WTC11 (cell line): ENCODE data around the gene MGRN1. TPM values are rescaled to one million over a fixed set of nuclear protein-coding genes. Genes with fewer than 3 reads are reported as not detected.

Experiments used
- ATAC-seq: fragments of 200-7000 bp; cut with Tn5 transposase; 2 replicates; pipeline ENCODE4 v1.10.0; 2021; ENCODE audit warnings: mild to moderate bottlenecking, moderate library complexity
- CTCF ChIA-PET: fragments of 300-600 bp; sonication (Branson Sonifier 250); formaldehyde crosslinking; loops from one replicate; lab custom pipeline; 2021; ENCODE audit warnings: antibody characterized with exemption; lab: Charles Lee
- POLR2A ChIA-PET: fragments of 350-600 bp; sonication (Branson Sonifier 250); formaldehyde crosslinking; loops from one replicate; lab custom pipeline; 2021; ENCODE audit warnings: antibody characterized with exemption; lab: Charles Lee
- DNase-seq: peaks from one replicate; pipeline ENCODE4 v3.0.0; 2021; ENCODE audit warnings: low spot score
- H3K27ac Mint-ChIP-seq: 2 replicates; pipeline ENCODE4 v1.8.0; 2021; ENCODE audit warnings: mixed read lengths
- H3K27me3 Mint-ChIP-seq: 2 replicates; pipeline ENCODE4 v1.8.0; 2021; ENCODE audit warnings: low read depth, mild to moderate bottlenecking, moderate library complexity, mixed read lengths
- H3K36me3 Mint-ChIP-seq: 2 replicates; pipeline ENCODE4 v1.8.0; 2021; ENCODE audit warnings: mixed read lengths
- H3K4me1 Mint-ChIP-seq: 2 replicates; pipeline ENCODE4 v1.8.0; 2022; ENCODE audit warnings: mixed read lengths
- H3K4me3 Mint-ChIP-seq: 2 replicates; pipeline ENCODE4 v1.8.0; 2021; ENCODE audit warnings: mild to moderate bottlenecking, moderate library complexity, mixed read lengths
- H3K9me3 Mint-ChIP-seq: 2 replicates; pipeline ENCODE4 v1.8.0; 2021; ENCODE audit warnings: mixed read lengths
- ARID4B ChIP-seq: sonication (generic); formaldehyde crosslinking; IDR thresholded peaks from 2 replicates; pipeline ENCODE4 v1.8.0; 2023; ENCODE audit warnings: missing genetic modification reagents, mild to moderate bottlenecking, borderline replicate concordance
- ELF4 ChIP-seq: sonication (generic); formaldehyde crosslinking; IDR thresholded peaks from 2 replicates; pipeline ENCODE4 v1.8.1; 2022; ENCODE audit warnings: low read depth, mild to moderate bottlenecking, moderate library complexity, missing genetic modification reagents
- ESRRA ChIP-seq: sonication (generic); formaldehyde crosslinking; IDR thresholded peaks from 2 replicates; pipeline ENCODE4 v1.8.1; 2022; ENCODE audit warnings: mild to moderate bottlenecking, missing genetic modification reagents, borderline replicate concordance
- ETV6 ChIP-seq: sonication (generic); formaldehyde crosslinking; IDR thresholded peaks from 2 replicates; pipeline ENCODE4 v1.8.1; 2022; ENCODE audit warnings: mild to moderate bottlenecking, missing genetic modification reagents
- FOXK1 ChIP-seq: sonication (generic); formaldehyde crosslinking; IDR thresholded peaks from 2 replicates; pipeline ENCODE4 v1.8.0; 2022; ENCODE audit warnings: mild to moderate bottlenecking, moderate library complexity, missing genetic modification reagents
- GRHL2 ChIP-seq: fragments of 250-450 bp; sonication (Bioruptor Pico); IDR thresholded peaks from 2 replicates; pipeline ENCODE4 v1.8.0; 2022; ENCODE audit warnings: mild to moderate bottlenecking, moderate library complexity; ENCODE audit not compliant: insufficient replicate concordance, severe bottlenecking
- HMGXB4 ChIP-seq: sonication (generic); formaldehyde crosslinking; IDR thresholded peaks from 2 replicates; pipeline ENCODE4 v1.8.1; 2023; ENCODE audit warnings: mild to moderate bottlenecking, moderate library complexity, missing genetic modification reagents
- KAT7 ChIP-seq: sonication (generic); formaldehyde crosslinking; IDR thresholded peaks from 2 replicates; pipeline ENCODE4 v1.8.1; 2023; ENCODE audit warnings: missing genetic modification reagents, mild to moderate bottlenecking, borderline replicate concordance
- MYBL2 ChIP-seq: sonication (generic); formaldehyde crosslinking; IDR thresholded peaks from 2 replicates; pipeline ENCODE4 v1.8.1; 2023; ENCODE audit warnings: mild to moderate bottlenecking, moderate library complexity, missing genetic modification reagents
- RORB ChIP-seq: fragments of 250-450 bp; sonication (Bioruptor Pico); IDR thresholded peaks from 2 replicates; pipeline ENCODE4 v1.9.0; 2021; ENCODE audit warnings: mild to moderate bottlenecking
- STAT6 ChIP-seq: sonication (generic); formaldehyde crosslinking; conservative IDR thresholded peaks from 2 replicates; pipeline ENCODE4 v1.8.1; 2023; ENCODE audit warnings: mild to moderate bottlenecking, low read depth, missing genetic modification reagents, moderate library complexity
- TEAD1 ChIP-seq: sonication (generic); formaldehyde crosslinking; IDR thresholded peaks from 2 replicates; pipeline ENCODE4 v1.8.0; 2022; ENCODE audit warnings: mild to moderate bottlenecking, missing genetic modification reagents
- USF2 ChIP-seq: sonication (generic); formaldehyde crosslinking; IDR thresholded peaks from 2 replicates; pipeline ENCODE4 v1.8.1; 2023; ENCODE audit warnings: mild to moderate bottlenecking, missing genetic modification reagents, moderate library complexity
- ZNF219 ChIP-seq: sonication (generic); formaldehyde crosslinking; IDR thresholded peaks from 2 replicates; pipeline ENCODE4 v1.8.0; 2023; ENCODE audit warnings: missing genetic modification reagents, mild to moderate bottlenecking, borderline replicate concordance
- ZNF281 ChIP-seq: sonication (generic); formaldehyde crosslinking; IDR thresholded peaks from 2 replicates; pipeline ENCODE4 v1.8.0; 2023; ENCODE audit warnings: mild to moderate bottlenecking, missing genetic modification reagents
- ZNF423 ChIP-seq: fragments of 250-450 bp; sonication (Bioruptor Pico); IDR thresholded peaks from 2 replicates; pipeline ENCODE4 v2.1.2; 2022; ENCODE audit warnings: mild to moderate bottlenecking, moderate library complexity
- ZNF671 ChIP-seq: fragments of 250-450 bp; sonication (Bioruptor Pico); IDR thresholded peaks from 2 replicates; pipeline ENCODE4 v1.8.0; 2021; ENCODE audit warnings: mild to moderate bottlenecking
- total RNA-seq: library from RNA; stranded (reverse); gene quantifications from 3 replicates; pipeline ENCODE4 v1.2.3, GENCODE V29; 2021
- TF ChIP-seq, protein P1 (sequence below): sonication (generic); formaldehyde crosslinking; IDR thresholded peaks from 2 replicates; pipeline ENCODE4 v1.8.1; 2022; ENCODE audit warnings: mild to moderate bottlenecking, missing genetic modification reagents, moderate library complexity, borderline replicate concordance

MGRN1 gene
- total RNA-seq, 1 experiment from 2014 or later, result 88.8 TPM

GRCh38 chr16:4591706-4592470 lies 32.7 kb upstream of the MGRN1 start:
- TF ChIP-seq GRHL2 (CRISPR knock-in tag), result no peak
- TF ChIP-seq, all 79 proteins: peak for 0
- peaks cover 2% of the 10 kb centered on the region; the same call in 1 of the 2 replicates for H3K27me3 Mint-ChIP-seq
- ATAC-seq (0 out of 2 replicates have a peak, but pooled peaks have one; percentile 21), DNase-seq (no peak)
- peak overlapping the region; percentile 34; the same call in 1 of the 2 replicates for H3K27ac Mint-ChIP-seq
- H3K36me3 Mint-ChIP-seq, result peaks cover 5% of the 10 kb centered on the region
- POLR2A ChIA-PET, result interaction anchor here (1.1 kb wide), 1 partner anchor 53 kb away, joined by 4 read pairs; the partner anchor contains the start of gene CDIP1
- CTCF ChIA-PET, result interaction anchor here (0.6 to 3.6 kb wide), 10 partner anchors 17 to 91 kb away, joined by 3 to 14 read pairs (median 4); partner anchors contain the start of gene MGRN1
- H3K9me3 Mint-ChIP-seq, result peaks cover 14% of the 10 kb centered on the region
- no peak overlapping the region for H3K4me3 Mint-ChIP-seq
- peaks cover 19% of the 10 kb centered on the region for H3K4me1 Mint-ChIP-seq

GRCh38 chr16:4593086-4593485 lies 31.5 kb upstream of the MGRN1 start:
- peaks cover 1% of the 10 kb centered on the region; the same call in 1 of the 2 replicates for H3K27me3 Mint-ChIP-seq
- POLR2A ChIA-PET, result no interaction called here
- DNase-seq (peak; percentile 58), ATAC-seq (peak; percentile 64)
- peaks cover 19% of the 10 kb centered on the region for H3K4me1 Mint-ChIP-seq
- peak overlapping the region; percentile 68; the same call in 1 of the 2 replicates for H3K27ac Mint-ChIP-seq
- no peak overlapping the region for H3K4me3 Mint-ChIP-seq
- CTCF ChIA-PET, result interaction anchor here (1.0 to 3.6 kb wide), 7 partner anchors 20 to 90 kb away, joined by 3 to 14 read pairs (median 4); no protein-coding TSS in a partner anchor
- peaks cover 2% of the 10 kb centered on the region for H3K36me3 Mint-ChIP-seq
- peaks cover 10% of the 10 kb centered on the region for H3K9me3 Mint-ChIP-seq
- TF ChIP-seq ZNF219 (CRISPR knock-in tag) (0 out of 2 replicates have a peak, but pooled peaks have one; percentile 21), ARID4B (no peak), KAT7 (CRISPR knock-in tag) (no peak), MYBL2 (CRISPR knock-in tag) (no peak), STAT6 (no peak), ZNF281 (CRISPR knock-in tag) (no peak), ZNF423 (peak; percentile 99), TEAD1 (CRISPR knock-in tag) (peak; percentile 58; the same call in 1 of the 2 replicates), USF2 (CRISPR knock-in tag) (0 out of 2 replicates have a peak, but pooled peaks have one; percentile 40), ETV6 (CRISPR knock-in tag) (0 out of 2 replicates have a peak, but pooled peaks have one; percentile 56), ZNF671 (CRISPR knock-in tag) (no peak), RORB (CRISPR knock-in tag) (no peak), HMGXB4 (CRISPR knock-in tag) (no peak), FOXK1 (CRISPR knock-in tag) (peak; percentile 39; the same call in 1 of the 2 replicates), ESRRA (CRISPR knock-in tag) (no peak), ELF4 (no peak)
- TF ChIP-seq, protein P1, sequence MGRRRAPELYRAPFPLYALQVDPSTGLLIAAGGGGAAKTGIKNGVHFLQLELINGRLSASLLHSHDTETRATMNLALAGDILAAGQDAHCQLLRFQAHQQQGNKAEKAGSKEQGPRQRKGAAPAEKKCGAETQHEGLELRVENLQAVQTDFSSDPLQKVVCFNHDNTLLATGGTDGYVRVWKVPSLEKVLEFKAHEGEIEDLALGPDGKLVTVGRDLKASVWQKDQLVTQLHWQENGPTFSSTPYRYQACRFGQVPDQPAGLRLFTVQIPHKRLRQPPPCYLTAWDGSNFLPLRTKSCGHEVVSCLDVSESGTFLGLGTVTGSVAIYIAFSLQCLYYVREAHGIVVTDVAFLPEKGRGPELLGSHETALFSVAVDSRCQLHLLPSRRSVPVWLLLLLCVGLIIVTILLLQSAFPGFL (CRISPR knock-in tag), result no peak
